ENCODE measurements around the gene WDR91. TPM values are rescaled to one million over a fixed set of nuclear protein-coding genes. Genes with fewer than 3 reads are reported as not detected.

The WDR91 gene
- total RNA-seq, 1 donor from 2014 or later = 27.1 TPM

DNA sequence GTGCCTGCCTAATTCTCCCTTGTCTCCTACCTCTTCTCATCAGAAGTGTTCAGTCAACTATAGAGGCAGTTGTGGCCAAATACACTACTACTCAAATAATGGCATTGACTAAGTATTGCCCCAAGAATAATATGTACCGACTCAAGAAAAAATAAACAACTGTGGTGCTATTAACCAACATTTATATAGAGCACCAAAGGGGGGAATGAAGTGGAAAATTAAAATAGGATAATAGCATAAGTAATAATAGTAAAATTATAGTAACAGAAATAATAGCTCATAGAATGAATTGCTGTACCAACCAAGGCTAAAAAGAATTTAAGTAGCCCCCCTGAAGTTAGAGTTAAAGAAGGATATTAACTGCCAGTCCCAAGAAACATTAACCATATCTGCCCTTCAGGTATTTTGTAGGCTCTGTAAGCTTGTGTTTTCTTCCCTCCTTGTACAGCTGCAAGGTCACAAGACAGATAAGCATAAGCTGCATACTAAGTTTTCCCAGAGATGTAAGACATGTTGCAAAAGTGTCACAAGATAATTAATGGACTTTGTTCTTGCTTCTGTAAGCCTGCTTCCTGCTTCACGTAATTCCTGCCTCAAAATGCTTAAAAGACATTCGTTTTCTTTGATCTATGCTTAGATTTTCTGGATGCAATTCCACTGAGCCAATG lies 29.9 kb downstream of the WDR91 start:
- Histone ChIP-seq H3K36me3 (peaks cover 48% of the 10 kb centered on the region), H3K27ac (no peak overlapping the region), H3K4me3 (no peak overlapping the region), H3K4me1 (no peaks in the 10 kb centered on the region), H3K27me3 (ENCODE audit: low read depth) (no peaks in the 10 kb centered on the region), H3K9me3 (peaks cover 32% of the 10 kb centered on the region)
- ATAC-seq (no peak), DNase-seq (no peak)
- TF ChIP-seq, protein P1, sequence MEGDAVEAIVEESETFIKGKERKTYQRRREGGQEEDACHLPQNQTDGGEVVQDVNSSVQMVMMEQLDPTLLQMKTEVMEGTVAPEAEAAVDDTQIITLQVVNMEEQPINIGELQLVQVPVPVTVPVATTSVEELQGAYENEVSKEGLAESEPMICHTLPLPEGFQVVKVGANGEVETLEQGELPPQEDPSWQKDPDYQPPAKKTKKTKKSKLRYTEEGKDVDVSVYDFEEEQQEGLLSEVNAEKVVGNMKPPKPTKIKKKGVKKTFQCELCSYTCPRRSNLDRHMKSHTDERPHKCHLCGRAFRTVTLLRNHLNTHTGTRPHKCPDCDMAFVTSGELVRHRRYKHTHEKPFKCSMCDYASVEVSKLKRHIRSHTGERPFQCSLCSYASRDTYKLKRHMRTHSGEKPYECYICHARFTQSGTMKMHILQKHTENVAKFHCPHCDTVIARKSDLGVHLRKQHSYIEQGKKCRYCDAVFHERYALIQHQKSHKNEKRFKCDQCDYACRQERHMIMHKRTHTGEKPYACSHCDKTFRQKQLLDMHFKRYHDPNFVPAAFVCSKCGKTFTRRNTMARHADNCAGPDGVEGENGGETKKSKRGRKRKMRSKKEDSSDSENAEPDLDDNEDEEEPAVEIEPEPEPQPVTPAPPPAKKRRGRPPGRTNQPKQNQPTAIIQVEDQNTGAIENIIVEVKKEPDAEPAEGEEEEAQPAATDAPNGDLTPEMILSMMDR (IDR thresholded peaks at IDR 0.05) = no peak
- intact Hi-C loops (cut with DNase I) = no loop called here

DNA sequence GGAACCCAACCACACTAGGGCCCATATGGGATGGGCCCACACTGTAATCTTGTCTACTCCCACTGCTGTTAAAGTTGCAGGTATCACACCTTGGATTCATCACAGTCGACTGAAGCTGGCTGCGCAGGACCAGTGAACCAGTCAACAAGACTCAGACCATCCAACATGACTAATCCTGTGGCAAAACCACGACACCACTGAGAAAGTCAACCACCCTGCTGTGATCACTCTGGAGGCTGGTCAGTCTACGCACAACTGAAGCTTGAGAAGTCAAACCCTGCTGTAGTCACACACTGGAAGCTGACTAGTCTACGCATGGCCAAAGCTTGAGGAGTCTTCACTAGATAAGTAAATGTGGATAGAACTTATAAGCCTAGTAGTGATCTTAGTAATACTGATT lies 31.2 kb downstream of the WDR91 start:
- Histone ChIP-seq H3K4me3 (no peak overlapping the region), H3K27ac (no peak overlapping the region), H3K4me1 (no peaks in the 10 kb centered on the region), H3K9me3 (peaks cover 32% of the 10 kb centered on the region), H3K36me3 (peaks cover 40% of the 10 kb centered on the region), H3K27me3 (ENCODE audit: low read depth) (no peaks in the 10 kb centered on the region)
- ATAC-seq = no peak
- no peak for DNase-seq
- TF ChIP-seq, protein P1 (IDR thresholded peaks at IDR 0.05) = no peak
- intact Hi-C loops (cut with DNase I) = no loop called here

DNA sequence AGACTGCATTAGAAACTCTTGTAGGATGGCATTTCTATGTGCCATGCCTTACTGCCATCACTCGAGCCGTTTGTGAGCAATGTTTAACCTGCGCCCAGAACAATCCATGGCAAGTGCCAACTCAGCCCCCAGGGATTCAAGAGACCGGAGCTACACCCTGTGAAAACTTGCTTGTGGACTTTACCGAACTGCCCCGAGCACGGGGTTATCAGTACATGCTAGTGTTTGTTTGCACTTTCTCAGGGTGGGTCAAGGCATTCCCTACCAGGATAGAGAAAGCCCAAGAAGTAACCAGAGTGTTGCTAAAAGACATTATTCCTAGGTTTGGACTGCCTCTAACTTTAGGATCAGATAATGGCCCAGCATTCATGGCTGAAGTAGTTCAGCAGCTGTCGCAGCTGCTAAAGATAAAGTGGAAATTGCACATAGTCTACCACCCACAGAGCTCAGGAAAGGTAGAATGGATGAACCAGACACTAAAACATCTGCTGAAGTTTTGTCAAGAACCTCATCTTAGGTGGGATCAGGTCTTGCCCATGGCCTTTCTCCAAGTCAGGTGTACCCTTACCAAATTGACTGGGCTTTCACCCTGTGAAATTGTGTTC lies 31.9 kb downstream of the WDR91 start:
- peaks cover 33% of the 10 kb centered on the region for H3K36me3 ChIP-seq
- H3K27ac ChIP-seq = no peak overlapping the region
- ATAC-seq = peak; percentile 60 to 63
- no peak for DNase-seq
- intact Hi-C loops (cut with DNase I) = no loop called here
- TF ChIP-seq, protein P1 (IDR thresholded peaks at IDR 0.05) = no peak
- no peaks in the 10 kb centered on the region for H3K27me3 ChIP-seq (ENCODE audit: low read depth)
- peaks cover 32% of the 10 kb centered on the region for H3K9me3 ChIP-seq
- no peak overlapping the region for H3K4me3 ChIP-seq
- H3K4me1 ChIP-seq = no peaks in the 10 kb centered on the region

DNA sequence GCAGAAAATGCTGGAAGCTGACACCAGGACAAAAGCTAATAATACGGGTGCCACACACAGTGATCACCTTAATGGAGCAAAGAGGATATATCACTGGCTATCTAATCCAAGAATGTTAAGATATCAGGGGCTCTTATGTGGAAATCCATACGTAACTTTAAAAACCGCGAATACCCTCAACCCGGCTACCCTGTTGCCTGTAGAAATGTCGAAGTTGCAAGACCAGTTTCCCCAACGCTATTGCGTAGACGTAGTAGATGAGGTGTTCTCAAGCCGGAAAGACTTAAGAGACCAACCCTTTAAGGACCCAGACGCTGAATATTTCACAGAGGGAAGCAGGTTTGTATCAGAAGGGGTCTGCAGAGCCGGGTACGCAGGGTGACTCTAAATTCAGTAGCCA lies 33.0 kb downstream of the WDR91 start:
- intact Hi-C loops (cut with DNase I) = no loop called here
- Histone ChIP-seq H3K4me3 (no peak overlapping the region), H3K27me3 (ENCODE audit: low read depth) (no peaks in the 10 kb centered on the region), H3K36me3 (peaks cover 23% of the 10 kb centered on the region), H3K27ac (peak overlapping the region; percentile 28), H3K9me3 (peaks cover 32% of the 10 kb centered on the region), H3K4me1 (no peaks in the 10 kb centered on the region)
- ATAC-seq (peak; percentile 75 to 87), DNase-seq (no peak)
- TF ChIP-seq, protein P1 (IDR thresholded peaks at IDR 0.05) = no peak

DNA sequence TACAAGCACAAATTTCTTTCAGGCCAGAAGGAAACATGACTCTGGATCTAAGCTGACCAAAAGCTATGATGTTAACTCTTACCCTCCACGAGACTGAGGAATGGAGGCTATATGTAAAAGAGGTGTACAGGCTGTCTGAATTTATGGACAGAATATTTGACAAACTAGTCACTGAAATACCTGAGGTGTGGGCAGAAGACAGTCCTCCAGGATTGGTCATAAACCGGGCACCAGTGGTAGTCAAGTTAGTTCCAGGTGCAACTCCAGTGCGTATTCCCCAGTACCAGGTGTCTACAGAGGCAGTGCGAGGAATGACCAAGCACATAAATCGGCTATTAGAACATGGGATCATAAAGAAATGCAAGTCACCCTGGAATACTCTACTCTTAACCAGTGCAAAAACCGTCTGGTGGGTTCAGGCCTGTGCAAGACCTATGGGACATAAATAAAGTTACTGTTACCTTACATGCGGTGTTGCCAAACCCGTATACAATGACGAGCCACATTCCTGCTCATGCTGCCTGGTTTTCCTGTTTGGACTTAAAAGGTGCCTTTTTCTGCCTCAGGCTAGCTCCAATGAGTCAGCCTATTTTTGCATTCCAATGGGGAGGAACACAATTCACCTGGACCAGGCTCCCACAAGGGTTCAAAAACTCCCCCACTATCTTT lies 34.2 kb downstream of the WDR91 start:
- intact Hi-C loops (cut with DNase I) = no loop called here
- Histone ChIP-seq H3K4me3 (no peak overlapping the region), H3K27ac (no peak overlapping the region), H3K9me3 (peaks cover 28% of the 10 kb centered on the region), H3K4me1 (no peaks in the 10 kb centered on the region), H3K27me3 (ENCODE audit: low read depth) (no peaks in the 10 kb centered on the region), H3K36me3 (peaks cover 15% of the 10 kb centered on the region)
- DNase-seq (no peak), ATAC-seq (peak in 1 of 2 donors; percentile 26)
- TF ChIP-seq, protein P1 (IDR thresholded peaks at IDR 0.05) = no peak
